HG03460 (cell line): ENCODE data around the gene AP5Z1.
"Not testable (repeated sequence)": the region's sequence is repeated elsewhere in the genome, so short reads cannot be mapped to it uniquely, and the experiment has no call there.

Experiments
- ATAC-seq: cut with Tn5 transposase; IDR thresholded peaks from one replicate; pipeline ENCODE4 v1.9.1; 2021; ENCODE audit not compliant: unreplicated experiment

The AP5Z1 gene

GRCh38 chr7:4800926-4801838 is 25.8 kb downstream of the AP5Z1 start:
- ATAC-seq, result no peak

- ATAC-seq, result no peak
These were observed 26.4 kb downstream of the AP5Z1 start for GRCh38 chr7:4801839-4802231.

- not testable (repeated sequence) for ATAC-seq
These were observed 27.2 kb downstream of the AP5Z1 start for GRCh38 chr7:4802577-4802976.

GRCh38 chr7:4803397-4804241 is 28.2 kb downstream of the AP5Z1 start:
- ATAC-seq, result no peak

- no peak for ATAC-seq
These were observed 29.9 kb downstream of the AP5Z1 start for GRCh38 chr7:4805110-4805983.

- ATAC-seq, result no peak
These were observed 30.5 kb downstream of the AP5Z1 start for GRCh38 chr7:4805984-4806300.

DNA sequence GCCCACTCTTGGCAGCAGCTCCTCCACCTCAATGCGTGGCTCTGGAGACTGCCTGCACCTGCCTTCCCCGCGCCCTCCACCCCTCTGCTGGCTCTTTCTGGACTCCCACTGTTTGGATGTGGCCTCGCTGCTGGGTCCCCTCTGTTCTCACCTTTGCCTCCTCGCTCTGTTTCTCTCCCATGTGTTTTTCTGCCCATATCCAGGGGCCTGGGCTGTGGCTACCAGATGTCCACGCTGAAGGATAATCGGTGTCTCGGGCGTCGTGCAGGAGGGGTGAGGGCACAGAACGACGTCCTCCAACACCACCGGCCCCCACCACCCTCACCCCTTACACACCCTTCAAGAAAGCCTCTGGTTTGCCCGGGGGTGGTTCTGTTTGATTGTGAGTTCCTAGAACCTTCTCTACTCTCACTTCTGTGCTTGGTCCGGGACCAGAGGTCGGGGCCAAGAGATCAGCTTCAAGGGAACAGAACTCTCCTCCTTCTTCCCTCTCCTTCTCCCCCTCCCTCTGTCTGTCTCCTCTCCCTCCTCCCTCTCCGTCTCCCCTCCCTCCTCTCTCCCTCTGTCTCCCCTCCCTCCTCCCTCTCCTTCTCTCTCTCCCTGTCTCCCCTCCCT is 31.7 kb downstream of the AP5Z1 start:
- ATAC-seq, result no peak

GRCh38 chr7:4807598-4808016 is 32.2 kb downstream of the AP5Z1 start:
- no peak for ATAC-seq

DNA sequence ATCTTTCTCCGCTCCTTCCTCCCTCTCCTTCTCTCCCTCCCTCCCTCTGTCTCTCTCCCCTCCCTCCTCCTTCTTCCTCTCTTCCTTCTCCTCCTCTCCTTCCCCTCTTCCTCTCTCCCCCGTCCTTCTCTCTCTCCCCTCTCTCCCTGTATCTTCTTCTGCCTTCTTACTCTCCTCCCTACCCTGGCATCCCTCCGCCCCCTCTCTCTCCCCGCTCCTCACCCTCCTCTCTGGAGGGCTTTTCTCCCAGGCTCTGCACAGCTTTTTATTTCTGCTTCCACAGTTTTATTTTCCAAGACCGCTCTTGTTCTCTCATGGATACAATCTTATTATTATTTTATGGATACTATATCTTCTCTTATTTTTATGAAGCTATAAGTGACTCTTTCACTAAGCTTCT is 32.6 kb downstream of the AP5Z1 start:
- no peak for ATAC-seq

GRCh38 chr7:4808565-4808964 is 33.1 kb downstream of the AP5Z1 start:
- ATAC-seq, result no peak

- ATAC-seq, result no peak
These were observed 33.7 kb downstream of the AP5Z1 start for GRCh38 chr7:4809091-4809591.

- ATAC-seq, result no peak
These were observed 34.2 kb downstream of the AP5Z1 start for GRCh38 chr7:4809666-4810065.

DNA sequence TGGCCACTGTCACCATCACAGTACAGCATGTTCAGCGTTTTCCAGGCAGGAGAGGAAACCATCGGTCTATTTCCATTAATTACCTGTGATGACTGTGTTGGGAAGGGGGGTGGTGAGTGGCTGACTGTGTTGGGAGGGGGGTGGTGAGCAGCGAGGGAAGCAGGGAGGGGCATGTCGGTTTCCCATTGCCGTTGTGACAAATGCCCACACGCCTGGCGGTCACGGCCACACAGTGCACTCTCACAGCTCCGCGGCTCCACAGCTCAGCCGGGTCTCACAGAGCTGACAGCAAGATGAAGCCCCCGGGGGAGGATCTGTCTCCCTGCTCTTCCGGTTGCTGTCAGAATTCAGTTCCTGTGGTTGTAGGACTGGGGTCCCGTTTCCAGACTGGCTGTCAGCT is 39.0 kb downstream of the AP5Z1 start:
- ATAC-seq, result no peak

DNA sequence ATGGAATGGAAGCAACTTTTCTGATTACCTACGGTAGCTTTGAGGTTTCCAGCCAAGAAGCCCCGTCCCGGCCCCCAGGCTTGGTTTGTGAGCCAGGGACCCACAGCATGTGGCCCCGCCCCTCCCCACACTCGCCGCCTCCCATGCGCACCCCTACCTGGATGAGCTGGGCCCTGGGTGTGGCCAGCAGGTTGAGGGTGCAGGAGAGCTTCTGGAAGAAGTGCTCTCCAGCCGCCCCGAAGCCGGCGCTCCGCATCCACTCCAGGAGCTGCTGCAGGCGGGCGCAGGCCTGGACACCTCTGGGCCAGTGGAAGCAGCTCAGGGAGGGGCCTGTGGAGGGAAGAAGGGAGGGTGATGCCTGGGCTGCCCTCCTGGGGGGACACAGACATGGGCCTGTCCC is 39.7 kb downstream of the AP5Z1 start:
- ATAC-seq, result no peak

GRCh38 chr7:4815609-4816418 is 40.4 kb downstream of the AP5Z1 start:
- ATAC-seq, result no peak

- no peak for ATAC-seq
These were observed 41.1 kb downstream of the AP5Z1 start for GRCh38 chr7:4816419-4817080.

DNA sequence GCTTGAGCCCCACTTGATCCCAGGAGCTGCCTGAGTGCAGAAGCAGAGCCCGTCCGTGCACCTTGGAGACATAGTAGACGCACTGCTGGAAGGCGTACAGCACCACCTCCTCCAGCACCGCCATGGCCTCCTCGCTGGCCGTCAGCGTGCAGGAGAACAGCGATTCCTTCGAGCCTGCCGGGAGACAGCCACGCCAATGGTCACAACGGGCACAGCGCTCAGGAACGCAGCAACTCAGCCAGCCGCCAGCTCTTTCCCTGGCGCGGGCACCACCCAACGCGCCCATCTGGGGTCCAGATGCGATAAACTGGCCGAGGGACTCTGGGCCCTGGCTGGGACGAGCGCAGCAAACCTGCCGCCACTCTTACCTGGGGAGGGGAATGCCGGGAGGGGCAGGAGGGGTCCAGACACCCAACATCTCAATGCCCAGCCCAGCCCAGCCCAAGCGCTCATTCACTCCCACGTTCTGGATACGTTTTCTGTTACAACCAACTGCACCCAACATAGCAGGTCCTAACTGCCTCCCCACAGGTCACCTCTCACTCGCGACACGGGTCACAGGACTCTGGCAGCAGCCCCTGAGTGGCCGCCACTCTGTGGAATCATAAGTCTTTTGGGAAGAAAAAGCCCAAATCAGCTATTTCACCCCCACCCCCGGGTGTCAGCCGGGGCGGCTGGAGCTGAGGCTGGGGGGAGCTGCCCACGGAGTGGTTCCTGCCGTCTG is 41.9 kb downstream of the AP5Z1 start:
- no peak for ATAC-seq

- ATAC-seq, result no peak
These were observed 42.8 kb downstream of the AP5Z1 start for GRCh38 chr7:4818000-4818794.
